ENCODE results near the gene KLK15.
"Not testable (repeated sequence)": the region's sequence is repeated elsewhere in the genome, so short reads cannot be mapped to it uniquely, and the experiment has no call there.

Gene KLK15

GRCh38 chr19:50820086-50820485, 13.3 kb downstream of the KLK15 start:
- no peak for DNase-seq

GRCh38 chr19:50819636-50820035, 13.7 kb downstream of the KLK15 start:
- no peak for DNase-seq

- DNase-seq = peak; percentile 30
Measured at GRCh38 chr19:50818859-50819472, 14.4 kb downstream of the KLK15 start.

- DNase-seq = no peak
Measured at GRCh38 chr19:50817941-50818858, 15.2 kb downstream of the KLK15 start.

GRCh38 chr19:50815439-50815838, 17.9 kb downstream of the KLK15 start:
- no peak for DNase-seq

- no peak for DNase-seq
Measured at GRCh38 chr19:50814883-50815282, 18.5 kb downstream of the KLK15 start.

GRCh38 chr19:50812474-50812873, 20.9 kb downstream of the KLK15 start:
- no peak for DNase-seq

GRCh38 chr19:50811622-50812238, 21.6 kb downstream of the KLK15 start:
- DNase-seq = not testable (repeated sequence)

GRCh38 chr19:50808856-50809255, 24.5 kb downstream of the KLK15 start:
- no peak for DNase-seq

GRCh38 chr19:50804420-50805272, 28.7 kb downstream of the KLK15 start:
- DNase-seq = peak; percentile 97

- no peak for DNase-seq
Measured at GRCh38 chr19:50803633-50804419, 29.5 kb downstream of the KLK15 start.

GRCh38 chr19:50801107-50801506, 32.3 kb downstream of the KLK15 start:
- no peak for DNase-seq

- DNase-seq = no peak
Measured at GRCh38 chr19:50799547-50799851, 33.9 kb downstream of the KLK15 start.

GRCh38 chr19:50798659-50799546, 34.5 kb downstream of the KLK15 start:
- DNase-seq = no peak

GRCh38 chr19:50797781-50798658, 35.4 kb downstream of the KLK15 start:
- no peak for DNase-seq

- DNase-seq = no peak
Measured at GRCh38 chr19:50797429-50797780, 36.0 kb downstream of the KLK15 start.

GRCh38 chr19:50796634-50797428, 36.5 kb downstream of the KLK15 start:
- no peak for DNase-seq

- no peak for DNase-seq
Measured at GRCh38 chr19:50796128-50796633, 37.2 kb downstream of the KLK15 start.

- DNase-seq = no peak
Measured at GRCh38 chr19:50795664-50796073, 37.7 kb downstream of the KLK15 start.
